ENCODE measurements around the gene SNW1. TPM values are rescaled to one million over a fixed set of nuclear protein-coding genes. Genes with fewer than 3 reads are reported as not detected.

SNW1 gene
- total RNA-seq, 1 experiment from 2014 or later, result 233 TPM

- CTCF ChIA-PET, result no interaction called here
- Histone ChIP-seq H3K4me3 (no peak overlapping the region), H4K20me1 (ENCODE audit: insufficient read depth) (peaks cover 51% of the 10 kb centered on the region), H3K4me1 (replicated peaks; ENCODE audit: insufficient read depth) (no peaks in the 10 kb centered on the region), H3K9me2 (ENCODE audit: insufficient read depth) (no peaks in the 10 kb centered on the region), H3K4me2 (no peak overlapping the region), H2AFZ (no peak overlapping the region), H3K27me3 (ENCODE audit: insufficient read depth, low read depth) (no peaks in the 10 kb centered on the region), H3F3A (ENCODE audit: insufficient read depth, low read depth) (peaks cover 15% of the 10 kb centered on the region; the same call in 1 of the 2 replicates), H3K36me3 (ENCODE audit: low read depth) (peaks cover 55% of the 10 kb centered on the region), H3K79me2 (ENCODE audit: low read depth) (peaks cover 37% of the 10 kb centered on the region), H3K9me3 (ENCODE audit: insufficient read depth, low read depth) (no peaks in the 10 kb centered on the region), H3K27ac (no peak overlapping the region)
- POLR2A ChIA-PET (ENCODE audit: unreplicated experiment), result interaction anchor here (0.6 to 1.0 kb wide), 2 partner anchors 8 to 16 kb away, joined by 4 to 6 read pairs; no protein-coding TSS in a partner anchor
- no TSS peak for BruUV-seq (replicated peaks)
- no peak for DNase-seq
- intact Hi-C loops (cut with micrococcal nuclease; ENCODE audit: unreplicated experiment), result no loop called here
- no peak for TF ChIP-seq EZH2 (IDR thresholded peaks at IDR 0.05; ENCODE audit: low read depth)
- TF ChIP-seq, protein P1, sequence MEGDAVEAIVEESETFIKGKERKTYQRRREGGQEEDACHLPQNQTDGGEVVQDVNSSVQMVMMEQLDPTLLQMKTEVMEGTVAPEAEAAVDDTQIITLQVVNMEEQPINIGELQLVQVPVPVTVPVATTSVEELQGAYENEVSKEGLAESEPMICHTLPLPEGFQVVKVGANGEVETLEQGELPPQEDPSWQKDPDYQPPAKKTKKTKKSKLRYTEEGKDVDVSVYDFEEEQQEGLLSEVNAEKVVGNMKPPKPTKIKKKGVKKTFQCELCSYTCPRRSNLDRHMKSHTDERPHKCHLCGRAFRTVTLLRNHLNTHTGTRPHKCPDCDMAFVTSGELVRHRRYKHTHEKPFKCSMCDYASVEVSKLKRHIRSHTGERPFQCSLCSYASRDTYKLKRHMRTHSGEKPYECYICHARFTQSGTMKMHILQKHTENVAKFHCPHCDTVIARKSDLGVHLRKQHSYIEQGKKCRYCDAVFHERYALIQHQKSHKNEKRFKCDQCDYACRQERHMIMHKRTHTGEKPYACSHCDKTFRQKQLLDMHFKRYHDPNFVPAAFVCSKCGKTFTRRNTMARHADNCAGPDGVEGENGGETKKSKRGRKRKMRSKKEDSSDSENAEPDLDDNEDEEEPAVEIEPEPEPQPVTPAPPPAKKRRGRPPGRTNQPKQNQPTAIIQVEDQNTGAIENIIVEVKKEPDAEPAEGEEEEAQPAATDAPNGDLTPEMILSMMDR (conservative IDR thresholded peaks at IDR 0.05), result no peak
These were observed 19.5 kb downstream of the SNW1 start for GRCh38 chr14:77741438-77741837.

DNA sequence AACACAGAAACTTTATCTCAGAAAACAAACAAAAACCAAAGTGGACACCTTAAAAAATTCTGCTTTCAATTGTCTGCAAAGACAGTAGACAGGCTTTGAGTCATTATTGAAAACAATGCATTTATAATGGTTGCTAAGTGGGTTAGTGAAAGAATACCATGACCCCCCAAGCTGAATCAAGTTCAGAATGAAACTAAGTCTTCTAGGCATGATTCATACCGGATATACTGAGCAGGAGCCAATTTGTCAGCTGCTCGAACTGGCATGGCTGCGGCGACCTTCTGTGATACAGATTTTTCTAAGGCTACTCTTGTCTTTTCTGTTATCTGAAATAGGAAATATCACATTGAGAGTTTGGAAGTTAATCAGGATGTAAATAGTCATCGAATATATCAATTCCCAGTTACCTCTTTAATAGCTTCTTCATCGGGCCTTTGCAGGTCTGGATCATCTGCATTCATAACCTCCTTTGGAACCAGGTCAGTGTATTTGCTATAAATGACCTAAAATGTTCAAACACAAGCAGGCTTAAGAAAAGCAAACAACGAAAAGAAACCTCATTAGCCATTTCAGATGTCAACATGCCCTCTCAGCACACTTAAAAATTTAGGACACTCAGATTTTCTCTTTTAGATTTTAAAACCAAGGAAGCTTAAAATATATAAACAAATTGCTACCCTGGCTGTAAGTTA is 22.3 kb downstream of the SNW1 start:
- Histone ChIP-seq H3F3A (ENCODE audit: insufficient read depth, low read depth) (peaks cover 6% of the 10 kb centered on the region; the same call in 1 of the 2 replicates), H3K4me1 (replicated peaks; ENCODE audit: insufficient read depth) (no peaks in the 10 kb centered on the region), H3K27me3 (ENCODE audit: insufficient read depth, low read depth) (no peaks in the 10 kb centered on the region), H3K9me3 (ENCODE audit: insufficient read depth, low read depth) (no peaks in the 10 kb centered on the region), H3K27ac (no peak overlapping the region), H3K4me2 (no peak overlapping the region), H3K9me2 (ENCODE audit: insufficient read depth) (no peaks in the 10 kb centered on the region), H3K4me3 (no peak overlapping the region), H3K36me3 (ENCODE audit: low read depth) (peaks cover 62% of the 10 kb centered on the region), H2AFZ (no peak overlapping the region), H3K79me2 (ENCODE audit: low read depth) (peaks cover 31% of the 10 kb centered on the region), H4K20me1 (ENCODE audit: insufficient read depth) (peaks cover 34% of the 10 kb centered on the region)
- no peak for TF ChIP-seq EZH2 (IDR thresholded peaks at IDR 0.05; ENCODE audit: low read depth)
- TF ChIP-seq, protein P1 (conservative IDR thresholded peaks at IDR 0.05), result no peak
- DNase-seq, result no peak
- intact Hi-C loops (cut with micrococcal nuclease; ENCODE audit: unreplicated experiment), result no loop called here
- no TSS peak for BruUV-seq (replicated peaks)
- POLR2A ChIA-PET (ENCODE audit: unreplicated experiment), result no interaction called here
- CTCF ChIA-PET, result no interaction called here

DNA sequence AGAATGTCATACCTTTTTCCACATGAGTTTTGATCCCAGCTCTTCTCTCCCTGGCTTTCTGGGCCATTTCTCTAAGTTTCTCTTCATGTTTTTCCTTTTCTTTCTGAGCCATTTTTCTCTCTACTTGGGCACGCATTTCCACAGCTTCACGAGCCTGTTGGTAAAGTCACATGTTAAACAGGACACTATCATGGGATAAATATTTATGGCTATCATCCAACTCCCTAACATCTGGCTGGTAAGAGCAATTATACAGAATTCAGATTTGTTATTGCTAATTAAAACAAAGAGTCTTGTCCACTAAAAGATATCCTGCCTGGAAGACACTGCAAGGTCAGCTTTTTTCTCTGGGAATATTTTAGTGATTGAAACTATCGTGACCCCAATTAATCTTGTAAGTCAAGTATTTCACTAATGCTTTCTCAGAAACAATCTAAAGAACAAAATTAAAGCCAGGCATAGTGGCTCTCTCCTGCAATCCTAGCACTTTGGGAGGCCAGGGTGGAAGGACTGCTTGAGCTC is 29.9 kb downstream of the SNW1 start:
- Histone ChIP-seq H3K9me3 (ENCODE audit: insufficient read depth, low read depth) (no peaks in the 10 kb centered on the region), H3K9me2 (ENCODE audit: insufficient read depth) (no peaks in the 10 kb centered on the region), H3K36me3 (ENCODE audit: low read depth) (peaks cover 84% of the 10 kb centered on the region), H3F3A (ENCODE audit: insufficient read depth, low read depth) (peaks cover 17% of the 10 kb centered on the region; the same call in 1 of the 2 replicates), H2AFZ (no peak overlapping the region), H3K79me2 (ENCODE audit: low read depth) (no peaks in the 10 kb centered on the region), H3K27ac (no peak overlapping the region), H3K4me2 (no peak overlapping the region), H4K20me1 (ENCODE audit: insufficient read depth) (peaks cover 35% of the 10 kb centered on the region), H3K27me3 (ENCODE audit: insufficient read depth, low read depth) (no peaks in the 10 kb centered on the region), H3K4me1 (replicated peaks; ENCODE audit: insufficient read depth) (no peaks in the 10 kb centered on the region), H3K4me3 (no peak overlapping the region)
- ChIA-PET CTCF (interaction anchor here (0.7 kb wide), 1 partner anchor 300 kb away, joined by 5 read pairs; no protein-coding TSS in a partner anchor), POLR2A (ENCODE audit: unreplicated experiment) (no interaction called here)
- no peak for DNase-seq
- no TSS peak for BruUV-seq (replicated peaks)
- no peak for TF ChIP-seq EZH2 (IDR thresholded peaks at IDR 0.05; ENCODE audit: low read depth)
- TF ChIP-seq, protein P1 (conservative IDR thresholded peaks at IDR 0.05), result no peak
- intact Hi-C loops (cut with micrococcal nuclease; ENCODE audit: unreplicated experiment), result no loop called here

All from PC-9 (cell line).